ENCODE data around the gene TACC3.

The TACC3 gene

DNA sequence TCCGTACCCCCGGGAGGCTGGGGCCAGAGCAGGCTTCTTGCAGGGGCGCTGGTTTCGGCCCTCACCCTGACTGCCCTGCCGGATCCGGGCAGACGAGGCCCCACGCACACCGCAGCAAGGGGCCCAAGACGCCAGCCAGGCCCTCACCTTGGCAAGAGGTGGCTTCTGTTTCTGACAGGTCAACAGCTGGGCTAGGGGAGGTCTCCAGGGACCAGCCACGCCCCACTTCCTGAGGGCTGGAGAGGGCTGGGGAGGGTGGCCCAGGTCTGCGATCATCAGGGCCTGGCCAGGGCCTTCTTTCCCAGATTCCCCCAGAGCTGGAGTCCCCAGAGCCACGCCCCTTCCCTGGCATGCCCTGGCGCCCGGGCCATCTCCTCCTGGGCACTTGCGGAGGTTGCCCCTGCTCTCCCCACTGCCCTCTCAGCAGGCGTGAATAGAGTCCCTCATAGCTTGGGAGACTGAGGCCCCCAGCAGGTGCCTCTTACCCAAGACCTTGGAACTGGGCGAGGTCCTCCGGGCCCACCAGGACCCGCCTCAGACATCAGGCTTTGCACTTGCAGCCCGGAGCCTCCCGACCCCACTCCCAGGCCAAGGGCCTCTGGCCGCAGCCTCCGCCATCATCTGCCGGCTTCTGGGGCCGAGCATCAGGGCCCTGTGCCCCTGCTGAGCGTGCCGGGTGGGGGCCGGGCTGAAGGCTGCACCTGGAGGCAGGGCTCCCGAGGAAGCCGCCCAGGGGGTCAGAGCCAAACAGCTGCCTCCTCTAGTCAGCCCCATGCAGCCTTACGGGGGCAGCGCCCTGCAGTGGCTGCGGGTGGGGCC, 65.4 kb downstream of the TACC3 start:
- DNase-seq (ENCODE audit: insufficient read length, low spot score) (no peak), FAIRE-seq (no peak)

DNA sequence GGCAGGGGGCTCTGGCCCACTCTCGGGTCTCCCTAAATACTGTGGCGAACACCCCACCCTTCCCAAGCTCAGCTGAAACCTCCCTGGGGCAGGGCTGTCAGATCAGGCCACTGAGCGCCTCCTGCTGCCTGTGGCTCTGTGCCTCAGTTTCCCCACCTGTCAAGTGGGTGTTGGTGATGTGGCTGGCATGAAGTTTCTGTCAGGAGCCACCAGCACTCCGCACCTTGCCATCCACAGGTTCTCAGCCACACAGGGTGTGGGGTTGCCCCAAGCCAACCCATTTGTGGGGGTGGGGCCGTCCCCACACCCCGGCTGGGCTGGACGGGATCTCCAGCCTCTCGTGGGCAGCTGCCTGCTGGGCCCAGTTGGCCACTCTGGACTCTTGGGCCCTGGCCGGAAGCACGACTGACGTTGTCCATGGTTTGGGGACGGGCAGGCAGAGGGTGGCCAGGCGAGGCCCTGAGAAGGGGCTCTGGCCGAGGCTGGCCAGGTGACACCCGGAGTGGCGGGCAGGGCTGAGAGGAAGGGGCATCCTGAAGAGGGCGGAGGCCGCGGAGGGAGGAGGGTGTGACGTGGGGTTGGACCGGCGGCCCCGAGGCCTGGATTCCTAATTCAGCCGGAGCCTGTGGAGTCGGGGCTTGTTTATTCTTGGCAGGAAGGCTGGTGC, 66.2 kb downstream of the TACC3 start:
- DNase-seq (ENCODE audit: insufficient read length, low spot score), result no peak
- no peak for FAIRE-seq

DNA sequence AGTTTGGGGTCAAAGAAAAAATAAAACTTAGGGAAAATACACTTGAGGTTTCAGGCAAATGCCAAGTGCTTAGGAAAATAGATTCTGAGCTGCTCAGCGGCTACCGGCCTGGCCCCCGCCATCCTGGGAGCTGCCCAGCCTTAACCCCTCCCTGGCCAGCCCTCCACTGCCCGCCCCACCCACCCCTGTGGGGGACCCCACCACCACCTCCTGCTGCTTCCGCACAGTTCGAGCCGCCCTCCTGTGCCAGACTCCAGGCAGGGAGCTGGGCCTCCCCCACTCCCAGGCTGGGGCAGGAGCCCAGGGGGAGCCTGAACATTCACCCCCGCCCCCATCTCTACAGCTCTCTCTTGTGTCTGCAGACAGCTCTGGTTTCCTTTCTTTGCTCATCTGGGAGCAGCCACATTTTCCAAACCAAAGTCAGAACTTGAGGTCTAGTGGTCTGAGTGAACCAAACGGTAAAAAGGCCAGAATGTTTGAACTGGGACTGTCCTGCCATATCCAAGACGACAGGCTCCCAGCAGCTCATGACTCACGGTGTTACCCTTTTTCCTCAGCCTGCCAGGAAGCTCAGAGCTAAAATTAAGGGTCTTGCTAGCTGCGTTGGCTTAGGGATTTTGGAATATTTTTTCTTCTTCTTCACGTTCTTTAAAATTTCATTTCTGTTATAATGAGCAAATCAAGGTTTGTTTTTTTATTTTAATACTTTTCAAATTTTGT, 67.1 kb downstream of the TACC3 start:
- DNase-seq (ENCODE audit: insufficient read length, low spot score) (no peak), FAIRE-seq (no peak)

DNA sequence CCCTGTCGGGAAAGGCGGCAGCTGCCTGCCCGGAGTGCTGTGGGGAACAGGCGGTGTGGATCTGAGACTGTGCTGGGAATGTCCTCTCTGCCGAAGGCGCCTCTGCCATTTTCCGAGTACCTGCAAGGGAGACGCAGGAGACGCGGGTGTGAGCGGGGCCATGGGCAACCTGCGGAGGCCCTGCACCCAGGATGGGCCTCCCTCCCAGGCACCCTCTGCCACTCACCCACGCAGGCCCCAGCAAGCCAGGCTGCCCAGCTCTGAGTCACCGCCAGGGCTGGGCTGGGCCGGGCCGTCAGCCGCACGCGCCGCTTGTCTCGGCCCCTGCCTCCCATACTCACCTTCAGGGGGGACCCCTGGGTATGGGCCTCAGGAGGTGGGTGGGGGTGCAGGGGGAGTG, 68.2 kb downstream of the TACC3 start:
- no peak for FAIRE-seq
- no peak for DNase-seq (ENCODE audit: insufficient read length, low spot score)

DNA sequence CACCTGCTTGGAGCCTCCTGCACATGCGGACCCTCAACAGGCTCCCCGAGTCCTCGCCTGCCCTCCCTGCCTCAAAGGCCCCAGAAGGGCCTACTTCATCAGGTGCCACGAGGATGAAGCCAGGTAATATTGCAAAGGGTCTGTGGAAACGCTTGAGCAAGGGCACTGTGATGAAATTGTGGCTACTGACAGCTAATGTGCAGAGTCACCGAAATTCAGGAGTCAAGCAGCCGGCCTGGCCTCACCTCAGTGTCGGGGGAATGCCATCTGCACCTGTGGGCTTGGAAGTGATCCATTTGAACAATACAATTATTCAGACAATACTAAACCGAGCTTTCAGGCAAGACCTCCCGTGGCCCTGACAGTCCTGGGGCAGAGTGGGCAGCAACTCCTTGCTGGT, 68.7 kb downstream of the TACC3 start:
- DNase-seq (ENCODE audit: insufficient read length, low spot score) (no peak), FAIRE-seq (no peak)

DNA sequence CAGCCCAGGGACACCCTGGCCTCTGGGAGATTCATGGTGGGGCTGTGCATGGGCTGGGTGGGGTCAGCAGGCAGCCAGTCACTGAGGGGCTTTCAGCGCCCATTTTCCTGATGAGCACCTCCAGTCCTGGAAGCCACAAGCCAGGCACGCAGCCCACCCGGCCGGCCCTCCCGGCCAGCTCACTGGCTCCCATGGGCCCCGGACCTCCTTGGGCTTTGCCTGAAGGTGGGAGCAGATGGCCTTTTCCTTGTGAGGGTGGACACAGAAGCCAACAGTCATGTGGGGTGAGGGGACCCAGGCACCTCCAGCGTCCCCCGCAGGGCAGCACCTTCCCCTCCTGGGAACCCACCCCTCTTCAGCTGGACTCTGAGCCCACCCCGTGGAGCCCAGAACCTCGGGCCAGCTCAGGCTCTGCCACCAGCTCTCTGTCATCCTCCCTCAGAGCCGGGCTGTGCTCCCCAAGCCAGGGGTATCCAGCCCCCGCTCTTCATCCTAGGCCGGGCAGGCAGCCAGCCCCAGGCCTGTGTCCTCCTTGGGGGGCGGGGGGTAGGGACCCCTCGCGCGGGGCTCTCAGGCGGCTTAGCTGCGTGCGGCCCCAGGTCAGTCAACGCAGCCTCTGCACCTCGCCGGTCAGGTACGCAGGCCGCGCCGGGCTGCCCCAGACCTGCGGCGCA, 71.0 kb downstream of the TACC3 start:
- no peak for FAIRE-seq

DNA sequence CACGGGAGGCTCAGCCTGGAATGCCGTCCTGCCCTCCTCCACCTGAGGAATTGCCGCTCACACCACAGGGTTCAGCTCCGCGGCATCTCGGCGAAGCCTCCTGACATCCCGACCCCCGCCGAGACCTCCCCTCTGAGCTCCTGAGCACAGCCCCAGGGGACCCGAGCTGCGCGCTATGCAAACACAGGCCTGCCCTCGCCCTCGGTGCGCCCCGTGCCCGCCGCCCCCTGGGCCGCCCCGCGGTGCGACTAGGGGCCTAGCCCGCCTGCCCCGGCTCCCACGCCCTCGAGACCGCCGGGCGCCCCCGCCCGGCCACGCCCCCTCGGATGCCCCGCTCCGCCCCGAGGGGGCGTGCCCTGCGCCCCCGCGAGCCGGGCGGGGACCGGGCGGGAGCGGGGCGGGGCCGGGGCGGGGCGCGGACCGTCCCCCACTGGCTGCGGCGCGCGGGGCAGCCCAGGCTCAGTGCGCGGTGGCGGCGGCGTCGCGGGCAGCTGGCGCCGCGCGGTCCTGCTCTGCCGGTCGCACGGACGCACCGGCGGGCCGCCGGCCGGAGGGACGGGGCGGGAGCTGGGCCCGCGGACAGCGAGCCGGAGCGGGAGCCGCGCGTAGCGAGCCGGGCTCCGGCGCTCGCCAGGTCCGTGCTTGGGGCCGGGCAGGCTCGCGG, 71.6 kb downstream of the TACC3 start, which contains the start of gene FGFR3:
TSS of gene FGFR3 (plus strand) at position 462 of the 664 bp plus-strand sequence. CDS start 642 bp downstream, outside the sequence.
- peak; percentile 79 for DNase-seq (ENCODE audit: insufficient read length, low spot score)
- FAIRE-seq, result peak; percentile 92

More for the DNA sequence above, 71.0 kb downstream of the TACC3 start:
- no peak for DNase-seq (ENCODE audit: insufficient read length, low spot score)

DNA sequence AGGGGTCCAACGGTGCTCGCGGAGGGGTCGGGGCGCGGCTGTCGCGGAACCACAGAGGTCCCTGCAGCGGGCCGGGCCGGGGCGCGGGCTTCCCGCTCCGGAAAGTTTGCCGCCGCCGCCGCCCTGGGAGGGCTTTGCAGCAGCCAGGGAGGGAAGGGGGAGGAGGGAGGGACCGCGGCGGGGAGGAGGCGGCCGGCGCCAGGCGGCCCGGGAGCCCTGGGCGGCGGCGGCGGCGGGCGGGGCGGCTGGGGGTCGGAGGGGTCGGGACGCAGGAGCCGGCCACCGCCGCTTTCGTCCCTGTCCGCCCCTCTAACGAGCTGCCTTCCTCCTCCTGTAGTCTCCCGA, 72.1 kb downstream of the TACC3 start:
- no peak for FAIRE-seq
- peak; percentile 34 for DNase-seq (ENCODE audit: insufficient read length, low spot score)

DNA sequence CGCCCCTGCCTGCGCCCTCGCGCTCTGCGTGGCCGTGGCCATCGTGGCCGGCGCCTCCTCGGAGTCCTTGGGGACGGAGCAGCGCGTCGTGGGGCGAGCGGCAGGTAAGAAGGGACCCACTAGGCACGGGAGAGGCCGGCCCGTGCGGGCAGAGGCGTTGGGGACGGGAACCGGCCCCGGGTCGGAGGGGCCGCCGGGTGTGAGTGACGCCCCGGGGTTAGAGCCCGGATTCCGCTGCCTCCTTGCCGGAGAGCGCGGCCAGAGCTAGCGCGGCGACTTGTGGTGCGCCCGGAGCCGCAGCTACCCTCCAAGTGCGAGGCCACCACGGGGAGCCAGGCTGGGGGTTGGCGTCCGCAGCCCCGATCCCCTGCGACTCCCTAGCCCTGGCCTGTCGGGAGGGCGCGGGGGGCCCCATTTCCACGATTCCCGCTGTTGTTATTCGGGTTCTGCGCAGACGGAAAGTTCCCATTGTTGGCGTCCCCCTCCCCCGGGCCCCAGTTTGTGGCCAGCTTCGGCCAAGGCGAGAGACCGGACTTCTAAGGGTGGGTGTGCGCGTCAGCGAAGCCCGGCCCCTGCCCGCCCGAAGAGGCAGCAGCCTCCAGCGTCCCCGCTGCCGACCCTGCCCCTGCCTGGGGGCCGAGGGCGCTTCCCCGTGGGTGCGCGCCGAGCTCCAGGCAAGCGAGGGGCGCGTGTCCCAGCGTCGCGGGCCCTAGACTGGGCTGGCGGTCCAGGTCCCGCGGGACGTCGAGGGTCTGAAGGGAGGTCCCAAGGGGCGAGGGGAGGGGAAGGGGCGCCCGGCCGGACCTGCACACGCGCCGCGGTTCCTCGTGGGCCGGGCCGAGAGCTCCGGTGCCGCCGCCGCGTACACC, 72.9 kb downstream of the TACC3 start:
- DNase-seq (ENCODE audit: insufficient read length, low spot score), result peak; percentile 31
- no peak for FAIRE-seq

All from HTR-8/SVneo (cell line).